BE2C (cell line): ENCODE results near the gene A4GALT.
"Not testable (repeated sequence)": the region's sequence is repeated elsewhere in the genome, so short reads cannot be mapped to it uniquely, and the experiment has no call there.

Experiments
- DNase-seq: peaks from one replicate; pipeline ENCODE4 v3.0.0-alpha.2; 2020
- H3K27me3 ChIP-seq: fragments of 250-450 bp; sonication (Bioruptor Pico); 2 replicates; pipeline ENCODE4 v1.5.1; 2020; ENCODE audit warnings: mild to moderate bottlenecking
- H3K36me3 ChIP-seq: fragments of 250-450 bp; sonication (Bioruptor Pico); 2 replicates; pipeline ENCODE4 v1.5.1; 2020; ENCODE audit warnings: mild to moderate bottlenecking
- H3K4me1 ChIP-seq: fragments of 250-450 bp; sonication (Bioruptor Pico); 2 replicates; pipeline ENCODE4 v1.5.1; 2020
- H3K4me3 ChIP-seq: 2 replicates; pipeline ENCODE4 v1.5.1; 2011; ENCODE audit warnings: low read depth, low read length
- H3K9me3 ChIP-seq: fragments of 250-450 bp; sonication (Bioruptor Pico); 2 replicates; pipeline ENCODE4 v1.5.1; 2020
- TF ChIP-seq, protein P1 (sequence below): IDR thresholded peaks from 2 replicates; pipeline ENCODE4 v1.5.1; 2012; ENCODE audit warnings: mild to moderate bottlenecking, low read depth, low read length

Gene A4GALT

GRCh38 chr22:42743501-42743991 lies 22.9 kb upstream of the A4GALT start:
- Histone ChIP-seq H3K9me3 (no peaks in the 10 kb centered on the region), H3K27me3 (no peaks in the 10 kb centered on the region), H3K4me1 (no peaks in the 10 kb centered on the region), H3K36me3 (no peaks in the 10 kb centered on the region), H3K4me3 (no peak overlapping the region)
- TF ChIP-seq, protein P1, sequence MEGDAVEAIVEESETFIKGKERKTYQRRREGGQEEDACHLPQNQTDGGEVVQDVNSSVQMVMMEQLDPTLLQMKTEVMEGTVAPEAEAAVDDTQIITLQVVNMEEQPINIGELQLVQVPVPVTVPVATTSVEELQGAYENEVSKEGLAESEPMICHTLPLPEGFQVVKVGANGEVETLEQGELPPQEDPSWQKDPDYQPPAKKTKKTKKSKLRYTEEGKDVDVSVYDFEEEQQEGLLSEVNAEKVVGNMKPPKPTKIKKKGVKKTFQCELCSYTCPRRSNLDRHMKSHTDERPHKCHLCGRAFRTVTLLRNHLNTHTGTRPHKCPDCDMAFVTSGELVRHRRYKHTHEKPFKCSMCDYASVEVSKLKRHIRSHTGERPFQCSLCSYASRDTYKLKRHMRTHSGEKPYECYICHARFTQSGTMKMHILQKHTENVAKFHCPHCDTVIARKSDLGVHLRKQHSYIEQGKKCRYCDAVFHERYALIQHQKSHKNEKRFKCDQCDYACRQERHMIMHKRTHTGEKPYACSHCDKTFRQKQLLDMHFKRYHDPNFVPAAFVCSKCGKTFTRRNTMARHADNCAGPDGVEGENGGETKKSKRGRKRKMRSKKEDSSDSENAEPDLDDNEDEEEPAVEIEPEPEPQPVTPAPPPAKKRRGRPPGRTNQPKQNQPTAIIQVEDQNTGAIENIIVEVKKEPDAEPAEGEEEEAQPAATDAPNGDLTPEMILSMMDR: no peak
- DNase-seq: no peak

DNA sequence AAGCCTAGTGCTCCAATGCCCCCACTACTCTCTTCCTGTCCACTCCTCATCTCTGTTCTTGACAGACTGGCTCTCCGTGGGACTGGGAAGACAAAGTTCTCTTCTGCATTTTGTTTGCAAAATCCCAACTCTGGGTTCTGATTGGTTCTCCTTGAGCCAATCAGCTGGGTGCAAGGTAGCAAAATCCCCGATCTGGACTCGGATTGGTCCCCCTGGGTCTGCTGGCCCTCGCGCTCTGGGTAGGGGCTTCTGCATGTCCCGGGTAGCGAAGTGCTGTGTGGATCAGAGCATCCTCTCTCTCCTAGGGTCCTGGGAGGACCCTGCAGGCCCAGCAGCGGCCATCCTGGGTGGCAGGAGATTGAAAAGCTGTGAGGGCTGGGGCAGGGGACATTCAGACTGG lies 22.3 kb upstream of the A4GALT start:
- DNase-seq: no peak
- H3K36me3 ChIP-seq: no peaks in the 10 kb centered on the region
- H3K4me1 ChIP-seq: no peaks in the 10 kb centered on the region
- no peaks in the 10 kb centered on the region for H3K9me3 ChIP-seq
- H3K27me3 ChIP-seq: no peaks in the 10 kb centered on the region
- TF ChIP-seq, protein P1: no peak
- H3K4me3 ChIP-seq: no peak overlapping the region

DNA sequence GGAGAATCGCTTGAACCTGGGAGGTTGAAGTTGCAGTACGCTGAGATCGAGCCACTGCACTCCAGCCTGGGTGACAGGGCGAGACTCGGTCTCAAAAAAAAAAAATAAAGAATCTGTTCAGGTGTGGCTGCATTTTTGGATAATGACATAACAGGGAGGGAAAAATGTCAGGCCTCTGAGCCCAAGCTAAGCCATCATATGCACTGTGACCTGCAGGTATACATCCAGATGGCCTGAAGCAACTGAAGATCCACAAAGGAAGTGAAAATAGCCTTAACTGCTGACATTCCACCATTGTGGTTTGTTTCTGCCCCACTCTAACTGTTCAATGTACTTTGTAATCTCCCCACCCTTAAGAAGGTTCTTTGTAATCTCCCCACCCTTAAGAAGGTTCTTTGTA lies 19.6 kb upstream of the A4GALT start:
- not testable (repeated sequence) for H3K4me1 ChIP-seq, DNase-seq, H3K9me3 ChIP-seq, H3K36me3 ChIP-seq, H3K4me3 ChIP-seq, H3K27me3 ChIP-seq

DNA sequence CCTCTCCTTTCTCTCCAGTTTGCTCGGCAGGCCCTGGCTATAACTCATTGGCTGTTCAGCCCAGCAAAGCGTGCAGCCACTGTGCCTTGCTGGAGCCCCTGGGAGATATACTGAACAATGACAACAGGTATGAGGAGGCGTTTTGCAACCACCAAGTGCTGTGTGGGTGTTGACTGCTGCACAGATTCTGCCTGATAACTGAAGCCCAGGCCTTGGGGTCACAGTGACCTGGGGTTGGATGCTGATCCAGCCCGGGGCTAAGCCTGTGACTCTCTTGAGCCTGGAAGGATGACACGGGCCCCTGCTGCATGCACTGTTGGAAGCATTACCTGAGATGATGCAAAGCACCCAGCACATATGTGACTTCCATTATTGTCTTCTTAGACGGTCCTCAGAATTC lies 13.7 kb upstream of the A4GALT start:
- Histone ChIP-seq H3K4me3 (no peak overlapping the region), H3K9me3 (no peaks in the 10 kb centered on the region), H3K4me1 (no peaks in the 10 kb centered on the region), H3K27me3 (no peaks in the 10 kb centered on the region), H3K36me3 (no peaks in the 10 kb centered on the region)
- TF ChIP-seq, protein P1: no peak
- DNase-seq: no peak

GRCh38 chr22:42733394-42733793 lies 12.7 kb upstream of the A4GALT start:
- H3K27me3 ChIP-seq, DNase-seq, H3K36me3 ChIP-seq, H3K4me3 ChIP-seq, H3K9me3 ChIP-seq, H3K4me1 ChIP-seq: not testable (repeated sequence)

DNA sequence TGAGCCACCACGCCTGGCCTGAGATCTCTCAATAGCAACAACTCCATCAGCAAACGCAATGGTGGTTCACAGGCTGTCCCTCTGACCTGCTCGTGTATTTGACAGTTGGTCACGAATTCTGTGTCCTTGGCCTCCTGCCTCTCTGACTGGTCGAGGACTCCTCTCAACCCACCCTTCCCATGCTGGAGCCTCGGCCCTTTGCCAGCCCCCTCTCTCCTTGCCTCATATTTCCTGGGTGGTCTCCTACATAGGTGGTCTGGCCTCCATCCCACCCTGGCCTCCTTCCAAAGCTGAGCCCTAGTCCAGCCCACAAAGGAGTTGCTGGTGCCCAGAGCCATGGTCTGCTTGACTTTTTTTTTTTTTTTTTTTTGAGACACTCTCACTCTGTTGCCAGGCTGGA lies 11.4 kb upstream of the A4GALT start:
- H3K36me3 ChIP-seq: no peaks in the 10 kb centered on the region
- no peaks in the 10 kb centered on the region for H3K4me1 ChIP-seq
- DNase-seq: no peak
- H3K27me3 ChIP-seq: no peaks in the 10 kb centered on the region
- TF ChIP-seq, protein P1: no peak
- no peak overlapping the region for H3K4me3 ChIP-seq
- no peaks in the 10 kb centered on the region for H3K9me3 ChIP-seq

DNA sequence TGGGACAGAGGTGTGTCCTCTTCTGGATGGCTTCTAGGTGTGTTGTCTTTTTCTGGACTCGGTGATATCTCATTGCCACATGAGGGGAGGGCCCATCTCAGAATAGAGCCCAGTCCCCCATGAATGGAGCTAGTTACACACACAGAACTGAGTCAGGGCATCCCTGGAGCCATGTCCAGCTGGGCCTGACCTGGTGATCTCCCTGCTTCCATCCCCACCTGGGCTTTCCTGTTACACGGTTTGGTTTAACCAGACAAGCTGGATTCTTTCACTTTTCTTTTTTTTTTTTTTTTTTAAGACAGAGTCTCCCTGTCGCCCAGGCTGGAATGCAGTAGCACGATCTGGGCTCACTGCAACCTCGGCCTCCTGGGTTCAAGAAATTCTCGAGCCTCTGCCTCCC lies 6.1 kb upstream of the A4GALT start:
- Histone ChIP-seq H3K4me3 (no peak overlapping the region), H3K27me3 (peaks cover 22% of the 10 kb centered on the region), H3K4me1 (no peaks in the 10 kb centered on the region), H3K9me3 (no peaks in the 10 kb centered on the region), H3K36me3 (no peaks in the 10 kb centered on the region)
- DNase-seq: no peak
- TF ChIP-seq, protein P1: no peak
